Activated naive CD4-positive, alpha-beta T cell treated with anti-CD3 and anti-CD28 coated beads, Interleukin-2, amount 10 ng/mL, durations not matched to agents 7 days and 5 days (primary cell): Measurements from ENCODE around the gene CCDC184.
A peak's percentile ranks its signal among the peaks of the same experiment; 100 is the strongest.

Experiments used
- CTCF ChIA-PET: fragments of 350-600 bp; sonication (Branson Sonifier 250); formaldehyde crosslinking; loops from one replicate; lab custom pipeline; 2021; ENCODE audit warnings: antibody characterized with exemption; lab: Charles Lee
- DNase-seq: peaks from one replicate; pipeline ENCODE4 v3.0.0-alpha.2; 2020
- H3K27ac Mint-ChIP-seq: one replicate; pipeline ENCODE4 v1.8.0; 2021; ENCODE audit warnings: mild to moderate bottlenecking, moderate library complexity, mixed read lengths
- H3K27me3 Mint-ChIP-seq: one replicate; pipeline ENCODE4 v1.8.0; 2021; ENCODE audit warnings: mild to moderate bottlenecking, mixed read lengths
- H3K36me3 Mint-ChIP-seq: one replicate; pipeline ENCODE4 v1.8.0; 2021; ENCODE audit warnings: mixed read lengths
- H3K4me1 Mint-ChIP-seq: one replicate; pipeline ENCODE4 v1.8.0; 2021; ENCODE audit warnings: mixed read lengths
- H3K4me3 Mint-ChIP-seq: one replicate; pipeline ENCODE4 v1.8.0; 2021; ENCODE audit warnings: mild to moderate bottlenecking, moderate library complexity, mixed read lengths
- H3K9me3 Mint-ChIP-seq: one replicate; pipeline ENCODE4 v1.8.0; 2021; ENCODE audit warnings: mixed read lengths

Gene CCDC184

GRCh38 chr12:48163150-48163747 lies 20.2 kb upstream of the CCDC184 start:
- CTCF ChIA-PET: interaction anchor here (0.6 to 3.3 kb wide), 8 partner anchors 11 to 455 kb away, joined by 3 to 10 read pairs (median 4); partner anchors contain the start of gene CCDC184
- H3K27me3 Mint-ChIP-seq: peaks cover 20% of the 10 kb centered on the region
- peaks cover 12% of the 10 kb centered on the region for H3K4me1 Mint-ChIP-seq
- no peak overlapping the region for H3K4me3 Mint-ChIP-seq
- no peak overlapping the region for H3K27ac Mint-ChIP-seq
- H3K36me3 Mint-ChIP-seq: no peaks in the 10 kb centered on the region
- no peaks in the 10 kb centered on the region for H3K9me3 Mint-ChIP-seq
- DNase-seq: no peak

- no peaks in the 10 kb centered on the region for H3K36me3 Mint-ChIP-seq
- H3K4me1 Mint-ChIP-seq: peaks cover 5% of the 10 kb centered on the region
- no peak overlapping the region for H3K27ac Mint-ChIP-seq
- H3K9me3 Mint-ChIP-seq: no peaks in the 10 kb centered on the region
- H3K27me3 Mint-ChIP-seq: peaks cover 25% of the 10 kb centered on the region
- CTCF ChIA-PET: interaction anchor here (0.6 to 3.3 kb wide), 13 partner anchors 12 to 453 kb away, joined by 3 to 10 read pairs (median 4); partner anchors contain the start of gene TMEM106C
- no peak for DNase-seq
- H3K4me3 Mint-ChIP-seq: no peak overlapping the region
Measured at GRCh38 chr12:48164451-48164850, 19.0 kb upstream of the CCDC184 start.

DNA sequence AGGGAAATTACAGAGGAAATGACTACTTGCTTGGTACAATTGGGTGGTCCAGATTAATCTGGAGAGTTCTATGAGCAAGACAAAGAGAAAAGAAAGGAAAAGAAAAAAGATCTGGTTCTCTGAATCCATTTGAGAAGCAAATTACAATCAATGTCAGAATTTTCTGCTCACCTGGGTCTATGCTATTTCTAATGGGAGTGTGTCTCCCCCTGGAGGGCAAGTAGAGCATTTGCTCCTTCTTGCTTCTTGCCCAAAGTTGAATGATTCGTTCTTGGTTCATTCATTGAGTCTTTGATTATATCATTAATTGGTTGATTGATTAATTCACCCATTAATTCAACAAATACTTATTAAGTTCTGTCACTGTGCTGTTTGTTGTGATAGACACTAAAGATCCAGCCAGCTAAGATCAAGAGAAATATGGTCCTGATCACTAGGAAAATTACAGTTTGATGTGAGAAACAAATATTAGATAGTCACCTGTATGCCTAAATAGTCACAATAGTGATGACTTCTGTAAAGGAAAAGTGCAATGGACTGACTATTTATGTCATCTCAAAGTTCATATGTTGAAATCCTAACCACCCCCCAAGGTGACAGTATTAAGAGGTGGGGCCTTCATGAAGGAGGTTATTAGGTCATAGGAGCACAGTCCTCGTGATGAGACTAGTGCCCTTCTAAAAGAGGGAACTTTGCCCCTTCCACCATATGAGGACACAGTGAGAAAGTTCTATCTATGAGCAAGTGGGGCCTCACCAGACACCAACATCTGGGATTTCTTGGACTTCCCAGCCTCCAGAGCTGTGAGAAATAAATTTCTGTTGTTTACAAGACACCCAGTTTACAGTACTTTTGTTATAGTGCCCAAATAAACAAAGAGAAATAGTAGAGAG lies 18.1 kb upstream of the CCDC184 start:
- H3K36me3 Mint-ChIP-seq: no peaks in the 10 kb centered on the region
- H3K4me3 Mint-ChIP-seq: no peak overlapping the region
- H3K9me3 Mint-ChIP-seq: no peaks in the 10 kb centered on the region
- H3K27me3 Mint-ChIP-seq: peaks cover 25% of the 10 kb centered on the region
- peak; percentile 69 for DNase-seq
- no peak overlapping the region for H3K27ac Mint-ChIP-seq
- CTCF ChIA-PET: interaction anchor here (0.6 to 3.3 kb wide), 19 partner anchors 8 to 631 kb away, joined by 3 to 10 read pairs (median 4); partner anchors contain the start of genes ASB8 and TMEM106C
- peaks cover 5% of the 10 kb centered on the region for H3K4me1 Mint-ChIP-seq

DNA sequence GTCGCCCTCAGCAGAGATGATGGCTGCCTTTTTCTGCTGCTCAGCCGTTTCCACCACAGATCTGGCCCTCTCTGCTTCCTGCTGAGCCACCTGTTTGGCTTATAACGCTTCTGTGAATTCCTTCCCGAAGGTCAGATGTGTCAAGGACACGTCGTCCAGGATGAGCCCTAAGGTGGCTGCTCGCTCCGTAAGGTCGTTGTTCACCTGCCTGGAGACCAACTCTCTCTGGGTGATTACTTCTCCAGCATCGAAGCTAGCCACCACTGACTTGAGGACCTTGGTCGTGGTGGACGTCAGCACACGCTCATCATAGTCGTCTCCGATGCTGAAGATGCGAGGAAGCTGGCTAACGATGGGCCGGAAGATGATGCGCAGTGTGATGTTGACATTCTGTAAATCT lies 14.4 kb upstream of the CCDC184 start:
- Mint-ChIP-seq H3K36me3 (no peaks in the 10 kb centered on the region), H3K27me3 (peaks cover 9% of the 10 kb centered on the region), H3K27ac (no peak overlapping the region), H3K4me1 (no peaks in the 10 kb centered on the region), H3K9me3 (no peaks in the 10 kb centered on the region), H3K4me3 (no peak overlapping the region)
- CTCF ChIA-PET: interaction anchor here (1.7 to 3.5 kb wide), 2 partner anchors 14 to 18 kb away, joined by 5 to 8 read pairs; partner anchors contain the start of gene CCDC184
- no peak for DNase-seq

- DNase-seq: no peak
- Mint-ChIP-seq H3K4me3 (no peak overlapping the region), H3K27me3 (peaks cover 31% of the 10 kb centered on the region), H3K4me1 (peaks cover 12% of the 10 kb centered on the region), H3K27ac (no peak overlapping the region), H3K9me3 (no peaks in the 10 kb centered on the region), H3K36me3 (no peaks in the 10 kb centered on the region)
- CTCF ChIA-PET: interaction anchor here (0.7 to 1.4 kb wide), 2 partner anchors 22 to 24 kb away, joined by 3 to 6 read pairs; no protein-coding TSS in a partner anchor
Measured at GRCh38 chr12:48175613-48176416, 7.6 kb upstream of the CCDC184 start.

DNA sequence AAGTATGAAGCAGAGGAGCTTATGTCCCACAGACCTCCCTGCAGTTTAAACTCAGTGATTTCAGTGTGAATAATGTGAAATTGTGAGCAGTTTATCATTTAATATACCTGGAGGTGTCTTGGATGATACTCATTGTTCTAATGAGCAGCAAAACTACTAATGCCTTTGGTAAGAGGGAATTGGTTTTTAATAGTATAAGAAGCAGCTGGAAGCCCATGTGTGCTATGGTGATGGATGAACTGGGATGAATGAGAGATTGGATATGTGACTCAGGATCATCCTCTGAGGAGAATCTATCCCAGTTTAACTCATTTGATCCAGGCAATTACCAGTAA lies 7.1 kb upstream of the CCDC184 start:
- DNase-seq: no peak
- Mint-ChIP-seq H3K36me3 (no peaks in the 10 kb centered on the region), H3K4me1 (peaks cover 12% of the 10 kb centered on the region), H3K9me3 (no peaks in the 10 kb centered on the region), H3K4me3 (no peak overlapping the region), H3K27ac (no peak overlapping the region), H3K27me3 (peaks cover 37% of the 10 kb centered on the region)
- CTCF ChIA-PET: interaction anchor here (1.4 to 2.7 kb wide), 2 partner anchors 13 to 21 kb away, joined by 6 to 7 read pairs; no protein-coding TSS in a partner anchor

DNA sequence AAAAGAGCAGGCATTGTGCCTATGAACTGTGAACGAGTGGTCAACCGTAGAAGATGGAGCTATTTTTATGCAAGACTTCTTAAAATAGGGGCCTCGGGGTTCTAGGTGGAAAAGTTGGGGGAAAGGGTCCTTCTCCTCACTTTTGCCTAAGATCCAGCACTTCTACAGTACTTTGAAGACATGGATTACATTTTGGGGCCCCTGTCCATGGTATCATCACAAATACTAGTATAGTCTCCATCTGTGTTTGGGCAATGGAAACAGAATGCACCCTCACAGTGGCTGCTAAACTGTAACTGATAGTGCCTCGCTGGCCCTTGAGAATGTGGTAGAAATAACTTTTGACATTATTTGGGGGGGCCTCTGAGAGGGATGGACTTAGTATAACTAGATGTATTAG lies 5.5 kb upstream of the CCDC184 start:
- Mint-ChIP-seq H3K36me3 (no peaks in the 10 kb centered on the region), H3K27me3 (peaks cover 51% of the 10 kb centered on the region), H3K9me3 (no peaks in the 10 kb centered on the region), H3K27ac (no peak overlapping the region), H3K4me1 (peaks cover 23% of the 10 kb centered on the region), H3K4me3 (no peak overlapping the region)
- no peak for DNase-seq
- CTCF ChIA-PET: interaction anchor here (1.2 to 2.7 kb wide), 3 partner anchors 11 to 13 kb away, joined by 4 to 7 read pairs (median 4); no protein-coding TSS in a partner anchor

DNA sequence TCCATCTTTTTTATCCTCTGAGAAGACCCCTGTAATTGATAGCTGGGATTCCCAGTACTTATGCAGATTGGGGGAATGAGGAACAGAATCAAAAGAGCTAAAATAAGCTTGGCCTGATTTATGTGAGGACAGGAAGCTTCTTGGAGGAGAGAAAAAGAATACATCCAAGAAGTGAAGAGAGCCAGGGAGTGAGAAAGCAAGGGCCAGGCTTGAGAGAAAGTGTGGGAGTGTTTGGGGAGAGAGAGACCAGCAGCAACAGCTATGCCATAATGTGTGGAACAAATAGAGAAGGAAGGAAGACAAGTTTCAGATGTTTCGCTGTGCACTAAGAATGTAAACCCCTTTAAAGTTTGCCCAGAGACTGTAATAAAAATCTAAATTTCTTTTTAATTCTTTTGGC lies 4.0 kb upstream of the CCDC184 start:
- H3K27ac Mint-ChIP-seq: no peak overlapping the region
- H3K27me3 Mint-ChIP-seq: peaks cover 66% of the 10 kb centered on the region
- CTCF ChIA-PET: interaction anchor here (1.0 kb wide), 1 partner anchor 10 kb away, joined by 3 read pairs; no protein-coding TSS in a partner anchor

DNA sequence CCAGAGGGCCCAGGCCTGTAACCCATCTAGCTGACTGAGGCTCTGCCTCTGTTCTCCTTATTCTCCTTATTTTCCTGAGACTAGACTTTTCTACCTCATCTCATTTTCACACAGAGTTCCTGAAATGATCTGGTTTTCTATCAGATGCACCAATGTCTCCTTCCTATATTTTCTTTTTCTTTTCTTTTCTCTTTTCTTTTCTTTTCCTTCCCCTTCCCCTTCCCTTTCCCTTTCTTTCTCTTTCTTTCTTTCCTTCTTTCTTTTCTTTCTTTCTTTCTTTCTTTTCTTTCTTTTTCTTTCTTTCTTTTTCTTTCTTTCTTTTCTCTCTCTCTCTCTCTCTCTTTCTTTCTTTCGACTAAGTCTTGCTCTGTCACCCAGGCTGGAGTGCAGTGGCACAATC lies 3.0 kb upstream of the CCDC184 start:
- Mint-ChIP-seq H3K27me3 (peaks cover 75% of the 10 kb centered on the region), H3K4me1 (peaks cover 32% of the 10 kb centered on the region), H3K9me3 (no peaks in the 10 kb centered on the region), H3K4me3 (no peak overlapping the region), H3K36me3 (no peaks in the 10 kb centered on the region), H3K27ac (no peak overlapping the region)
- DNase-seq: no peak
- CTCF ChIA-PET: interaction anchor here (1.1 to 1.7 kb wide), 2 partner anchors 9 to 17 kb away, joined by 4 to 7 read pairs; no protein-coding TSS in a partner anchor

More for the DNA sequence above, 4.0 kb upstream of the CCDC184 start:
- Mint-ChIP-seq H3K4me1 (peaks cover 32% of the 10 kb centered on the region), H3K4me3 (no peak overlapping the region), H3K9me3 (no peaks in the 10 kb centered on the region), H3K36me3 (no peaks in the 10 kb centered on the region)
- no peak for DNase-seq

GRCh38 chr12:48180857-48181495 lies 2.5 kb upstream of the CCDC184 start:
- CTCF ChIA-PET: interaction anchor here (1.0 to 1.7 kb wide), 3 partner anchors 8 to 17 kb away, joined by 3 to 7 read pairs (median 4); no protein-coding TSS in a partner anchor
- H3K4me1 Mint-ChIP-seq: peaks cover 27% of the 10 kb centered on the region

GRCh38 chr12:48182631-48183030 lies 813 bp upstream of the CCDC184 start:
- H3K4me3 Mint-ChIP-seq: peak overlapping the region; percentile 89
- CTCF ChIA-PET: interaction anchor here (0.5 to 4.6 kb wide), 14 partner anchors 10 to 467 kb away, joined by 3 to 40 read pairs (median 3); partner anchors contain the start of gene ASB8
- H3K9me3 Mint-ChIP-seq: no peaks in the 10 kb centered on the region
- no peak overlapping the region for H3K27ac Mint-ChIP-seq
- H3K4me1 Mint-ChIP-seq: peaks cover 22% of the 10 kb centered on the region
- peaks cover 90% of the 10 kb centered on the region for H3K27me3 Mint-ChIP-seq
- DNase-seq: no peak
- H3K36me3 Mint-ChIP-seq: no peaks in the 10 kb centered on the region

More at GRCh38 chr12:48180857-48181495, 2.5 kb upstream of the CCDC184 start:
- H3K9me3 Mint-ChIP-seq: no peaks in the 10 kb centered on the region
- no peak overlapping the region for H3K4me3 Mint-ChIP-seq
- no peak overlapping the region for H3K27ac Mint-ChIP-seq
- no peaks in the 10 kb centered on the region for H3K36me3 Mint-ChIP-seq
- peaks cover 77% of the 10 kb centered on the region for H3K27me3 Mint-ChIP-seq
- DNase-seq: no peak

DNA sequence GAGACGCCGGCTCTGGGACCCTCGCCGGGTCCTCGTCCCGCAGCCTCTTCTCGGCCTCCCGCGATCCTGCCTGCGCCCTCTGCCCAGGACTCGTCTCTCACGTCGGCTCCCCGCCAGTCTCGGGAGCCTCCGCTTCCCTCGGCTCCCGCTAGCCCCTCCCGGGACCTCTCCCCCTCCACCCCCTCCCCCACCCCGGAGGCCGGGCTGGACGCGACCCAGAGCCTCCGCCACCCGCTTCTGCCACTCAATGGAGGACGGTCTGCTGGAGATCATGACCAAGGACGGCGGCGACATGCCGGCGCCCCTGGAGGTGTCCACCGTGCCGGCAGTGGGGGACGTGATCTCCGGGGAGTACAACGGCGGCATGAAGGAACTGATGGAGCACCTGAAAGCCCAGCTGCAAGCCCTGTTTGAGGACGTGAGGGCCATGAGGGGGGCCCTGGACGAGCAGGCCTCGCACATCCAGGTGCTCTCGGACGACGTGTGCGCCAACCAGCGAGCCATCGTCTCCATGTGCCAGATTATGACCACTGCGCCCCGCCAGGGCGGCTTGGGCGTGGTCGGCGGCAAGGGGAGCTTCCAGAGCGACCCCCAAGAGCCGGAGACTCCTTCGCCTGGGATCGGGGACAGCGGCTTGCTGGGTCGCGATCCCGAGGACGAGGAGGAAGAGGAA lies 568 bp downstream of the CCDC184 start:
- CTCF ChIA-PET: interaction anchor here (1.6 to 4.6 kb wide), 3 partner anchors 15 to 298 kb away, joined by 5 to 40 read pairs (median 9); partner anchors contain the start of gene ASB8
- H3K36me3 Mint-ChIP-seq: no peaks in the 10 kb centered on the region

More for the DNA sequence above, 568 bp downstream of the CCDC184 start:
- peaks cover 86% of the 10 kb centered on the region for H3K27me3 Mint-ChIP-seq
- peak; percentile 37 for DNase-seq
- H3K4me1 Mint-ChIP-seq: peaks cover 22% of the 10 kb centered on the region
- H3K4me3 Mint-ChIP-seq: peak overlapping the region; percentile 89
- no peaks in the 10 kb centered on the region for H3K9me3 Mint-ChIP-seq
- H3K27ac Mint-ChIP-seq: no peak overlapping the region
